Lower lobe of right lung (tissue), 2 donors: Measurements from ENCODE around the gene HRH4. TPM values are rescaled to one million over a fixed set of nuclear protein-coding genes. Genes with fewer than 3 reads are reported as not detected.

Source experiments
- ATAC-seq, 2 donors: fragments of 200-7000 bp; cut with Tn5 transposase; one replicate each; pipeline ENCODE4 v1.9.1; 2020 to 2022; ENCODE audit warnings: mild to moderate bottlenecking in 2 of 2, moderate library complexity in 2 of 2
- DNase-seq: peaks from one replicate; pipeline ENCODE4 v3.0.0-alpha.2; 2020
- H3K27ac ChIP-seq: fragments of 200-600 bp; one replicate; pipeline ENCODE4 v1.8.0; 2022
- H3K27me3 ChIP-seq: fragments of 200-600 bp; one replicate; pipeline ENCODE4 v1.8.0; 2022; ENCODE audit warnings: low read depth
- H3K36me3 ChIP-seq: fragments of 200-600 bp; one replicate; pipeline ENCODE4 v1.8.0; 2022; ENCODE audit warnings: mild to moderate bottlenecking
- H3K4me1 ChIP-seq: fragments of 200-600 bp; one replicate; pipeline ENCODE4 v1.8.0; 2022
- H3K4me3 ChIP-seq: fragments of 200-600 bp; one replicate; pipeline ENCODE4 v1.8.0; 2022; ENCODE audit warnings: mild to moderate bottlenecking
- H3K9me3 ChIP-seq: fragments of 200-600 bp; one replicate; pipeline ENCODE4 v1.8.0; 2022
- CTCF ChIP-seq: fragments of 200-600 bp; IDR thresholded peaks from one replicate; pipeline ENCODE4 v1.8.0; 2022; ENCODE audit warnings: antibody characterized with exemption, mild to moderate bottlenecking
- intact Hi-C: fragments of 100-400 bp; cut with DNase I; formaldehyde crosslinking; loops from one replicate; pipeline ENCODE4 v1.11.0; 2022
- total RNA-seq: library from RNA; stranded (reverse); fragmentation: NEBNext Ultra II Directional; extraction: Animal tissue kit (Norgen Biotek cat#: 25700); gene quantifications from one replicate; pipeline ENCODE4 v1.2.1, GENCODE V29; 2021
- donor health status: DM: no; HTN: yes; CAD: no; lungs with severe emphysema.

HRH4 gene
- total RNA-seq, 1 donor from 2014 or later, result 2.0 TPM

- no peak for DNase-seq
- intact Hi-C loops, result loop anchor here (5.0 kb wide), 1 partner anchor 129 kb away; no protein-coding TSS in a partner anchor
- Histone ChIP-seq H3K4me1 (no peaks in the 10 kb centered on the region), H3K27me3 (no peaks in the 10 kb centered on the region), H3K9me3 (no peaks in the 10 kb centered on the region), H3K36me3 (no peaks in the 10 kb centered on the region), H3K4me3 (no peak overlapping the region), H3K27ac (no peak overlapping the region)
- TF ChIP-seq CTCF, result no peak
- ATAC-seq, result no peak
These were observed 26.2 kb downstream of the HRH4 start for GRCh38 chr18:24486684-24487083.

GRCh38 chr18:24488824-24489493 is 28.5 kb downstream of the HRH4 start:
- Histone ChIP-seq H3K4me3 (no peak overlapping the region), H3K4me1 (no peaks in the 10 kb centered on the region), H3K27me3 (no peaks in the 10 kb centered on the region), H3K9me3 (no peaks in the 10 kb centered on the region), H3K27ac (no peak overlapping the region), H3K36me3 (no peaks in the 10 kb centered on the region)
- DNase-seq (no peak), ATAC-seq (peak; percentile 60 to 74)
- peak; percentile 84 for TF ChIP-seq CTCF
- intact Hi-C loops, result loop anchor here (5.0 kb wide), 1 partner anchor 132 kb away; no protein-coding TSS in a partner anchor

- no peak overlapping the region for H3K27ac ChIP-seq
- no peaks in the 10 kb centered on the region for H3K27me3 ChIP-seq
- ATAC-seq (no peak), DNase-seq (no peak)
- H3K9me3 ChIP-seq, result no peaks in the 10 kb centered on the region
- intact Hi-C loops, result no loop called here
- H3K36me3 ChIP-seq, result no peaks in the 10 kb centered on the region
- no peak for TF ChIP-seq CTCF
- no peaks in the 10 kb centered on the region for H3K4me1 ChIP-seq
- no peak overlapping the region for H3K4me3 ChIP-seq
These were observed 30.1 kb downstream of the HRH4 start for GRCh38 chr18:24490539-24490938.

- Histone ChIP-seq H3K4me3 (no peak overlapping the region), H3K27ac (no peak overlapping the region), H3K4me1 (no peaks in the 10 kb centered on the region), H3K36me3 (no peaks in the 10 kb centered on the region), H3K27me3 (no peaks in the 10 kb centered on the region), H3K9me3 (no peaks in the 10 kb centered on the region)
- intact Hi-C loops, result no loop called here
- DNase-seq (no peak), ATAC-seq (no peak)
- TF ChIP-seq CTCF, result no peak
These were observed 31.7 kb downstream of the HRH4 start for GRCh38 chr18:24491927-24492834.

- intact Hi-C loops, result no loop called here
- Histone ChIP-seq H3K4me3 (no peak overlapping the region), H3K27ac (no peak overlapping the region), H3K36me3 (no peaks in the 10 kb centered on the region), H3K4me1 (no peaks in the 10 kb centered on the region), H3K27me3 (no peaks in the 10 kb centered on the region), H3K9me3 (no peaks in the 10 kb centered on the region)
- no peak for TF ChIP-seq CTCF
- ATAC-seq (no peak), DNase-seq (no peak)
These were observed 34.1 kb downstream of the HRH4 start for GRCh38 chr18:24494586-24494985.
